Transverse colon (tissue), 4 donors: ENCODE measurements around the gene CSRNP2. TPM values are rescaled to one million over a fixed set of nuclear protein-coding genes. Genes with fewer than 3 reads are reported as not detected.

ENCODE experiments used
- DNase-seq: peaks from one replicate; pipeline ENCODE4 v3.0.0-alpha.2; 2019
- H3K27ac ChIP-seq, 4 donors: fragments of 200-600 bp; sonication (generic); 2 replicates each; pipeline ENCODE4 v1.5.1; 2016 to 2018; ENCODE audit warnings: inconsistent platforms in 4 of 4
- H3K27me3 ChIP-seq: fragments of 200-600 bp; sonication (generic); 2 replicates; pipeline ENCODE4 v1.5.1; 2017; ENCODE audit warnings: inconsistent platforms
- H3K36me3 ChIP-seq, 4 donors: fragments of 200-600 bp; sonication (generic); 2 replicates each; pipeline ENCODE4 v1.5.1; 2017 to 2019; ENCODE audit warnings: inconsistent platforms in 4 of 4
- H3K4me1 ChIP-seq, 4 donors: fragments of 200-600 bp; sonication (generic); 2 replicates each; pipeline ENCODE4 v1.5.1; 2017 to 2020; ENCODE audit warnings: inconsistent platforms in 4 of 4
- H3K4me3 ChIP-seq, 4 donors: fragments of 200-600 bp; sonication (generic); 1 replicate in 1 of 4; 2 replicates in 3 of 4; pipeline versions ENCODE4 v1.5.1 to v1.6.1; 2017 to 2019; ENCODE audit warnings: inconsistent platforms in 4 of 4
- H3K9me3 ChIP-seq, 2 donors: fragments of 200-600 bp; sonication (generic); 2 replicates each; pipeline ENCODE4 v1.5.1; 2017 to 2019; ENCODE audit warnings: inconsistent platforms in 2 of 2
- EP300 ChIP-seq: sonication (generic); formaldehyde crosslinking; IDR thresholded peaks from one replicate; pipeline ENCODE4 v1.6.1; 2017; ENCODE audit warnings: antibody characterized with exemption, low read depth
- POLR2A ChIP-seq: fragments of 450-650 bp; IDR thresholded peaks from one replicate; pipeline ENCODE4 v1.6.1; 2016; ENCODE audit warnings: antibody characterized with exemption, mild to moderate bottlenecking, moderate library complexity
- POLR2AphosphoS5 ChIP-seq, 3 donors: sonication (generic); formaldehyde crosslinking; IDR thresholded peaks; one replicate each; pipeline ENCODE4 v1.6.1; 2016; ENCODE audit warnings: antibody characterized with exemption in 3 of 3
- WGBS, 2 donors: methylation state at CpG; one replicate each; pipeline ENCODE4 v1.1.5; 2018; ENCODE audit warnings: low coverage in 1 of 2; 5-methylcytosine and 5-hydroxymethylcytosine counted together
- in situ Hi-C, 4 donors: fragments of 200-750 bp; cut with MboI; loops; one replicate each; pipeline versions ENCODE4 v1.15.0 to v1.15.1; 2017; ENCODE audit warnings: low sequenced_read_pairs in 3 of 4, low pct_ligation_motif_present in 1 of 4, low pct_unique_long_range_greater_than_20kb in 1 of 4
- intact Hi-C: fragments of 100-400 bp; cut with DNase I; formaldehyde crosslinking; loops from one replicate; pipeline ENCODE4 v1.15.1; 2023; ENCODE audit warnings: low total_unique reads
- total RNA-seq, 4 donors: library from RNA; depleted of rRNA; stranded (reverse); fragments of >200 nt; gene quantifications; one replicate each; pipeline ENCODE4 v1.1.0, GENCODE V29; 2016
- TF ChIP-seq, protein P1 (sequence below), 5 experiments: fragments of 200-600 bp in 3 of 5; fragments of 450-650 bp in 2 of 5; sonication (generic) in 3 of 5; IDR thresholded peaks; 1 replicate in 2 of 5; 2 replicates in 3 of 5; pipeline ENCODE4 v1.5.1; 2016 to 2017; ENCODE audit warnings: antibody characterized with exemption in 5 of 5, inconsistent platforms in 3 of 5, mild to moderate bottlenecking in 2 of 5, moderate library complexity in 1 of 5

Gene CSRNP2
- total RNA-seq, 4 donors from 2014 or later = 14.3 to 69.6 (median 25.5) TPM

DNA sequence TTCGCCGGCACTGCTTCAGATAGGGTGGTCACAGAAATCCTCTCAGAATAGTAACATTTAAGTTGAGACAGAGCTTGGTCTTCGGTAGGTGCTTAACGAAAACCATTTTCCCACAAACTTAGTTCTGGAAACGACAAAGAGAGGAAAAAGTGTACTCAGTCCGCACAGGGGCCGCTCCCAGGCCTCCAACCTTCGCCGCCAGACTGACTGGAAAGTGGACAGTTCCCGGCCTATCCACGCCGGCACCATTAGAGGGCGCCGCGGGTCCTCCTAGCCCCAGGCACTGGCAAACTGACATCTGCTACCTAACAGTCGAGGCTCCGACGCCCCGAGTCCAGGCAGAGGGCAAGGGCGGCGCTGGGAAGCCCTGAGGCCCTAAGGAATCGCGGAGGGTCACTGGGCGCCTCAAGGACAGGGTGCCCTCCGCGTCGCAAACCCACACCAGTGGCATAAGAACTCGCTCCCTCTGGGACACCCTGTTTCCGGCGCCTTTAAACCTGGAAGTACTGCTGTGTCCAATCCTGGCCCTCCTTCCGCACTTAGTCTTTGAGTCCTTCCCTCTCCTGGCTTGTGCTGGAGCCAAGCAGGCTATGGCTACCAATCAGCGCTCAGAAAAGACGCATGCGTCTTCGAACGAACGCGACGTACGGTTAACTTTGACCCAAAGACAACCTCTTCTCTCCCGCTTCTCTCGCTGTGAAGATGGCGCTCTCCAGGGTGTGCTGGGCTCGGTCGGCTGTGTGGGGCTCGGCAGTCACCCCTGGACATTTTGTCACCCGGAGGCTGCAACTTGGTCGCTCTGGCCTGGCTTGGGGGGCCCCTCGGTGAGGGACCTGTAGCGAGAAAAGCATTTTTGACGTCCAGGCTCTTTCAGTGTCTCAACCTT is 35.5 kb downstream of the CSRNP2 start, which contains the start of gene LETMD1:
LETMD1 (plus strand) TSS at position 673 of the 886 bp plus-strand sequence; CDS start at position 703, 30 bp downstream.
- Histone ChIP-seq H3K9me3 (no peaks in the 10 kb centered on the region), H3K36me3 (peaks cover 0 to 9% (median 4%) of the 10 kb centered on the region in 4 donors), H3K27ac (peak within 1 kb of the TSS; percentile 90 to 99 (median 94)), H3K4me1 (peaks cover 10 to 25% (median 19%) of the 10 kb centered on the region in 4 donors), H3K4me3 (peak within 1 kb of the TSS; percentile 62 to 96 (median 80)), H3K27me3 (no peaks in the 10 kb centered on the region)
- in situ Hi-C loops = no loop called here
- 5 to 29% methylated on average over 4 to 51 of the region's 51 CpGs for WGBS, 2 donors
- no peak for TF ChIP-seq EP300
- TF ChIP-seq POLR2AphosphoS5 (IDR thresholded peaks at IDR 0.05) = peak; percentile 81 to 96 (median 94)
- peak; percentile 93 for TF ChIP-seq POLR2A
- TF ChIP-seq, protein P1, sequence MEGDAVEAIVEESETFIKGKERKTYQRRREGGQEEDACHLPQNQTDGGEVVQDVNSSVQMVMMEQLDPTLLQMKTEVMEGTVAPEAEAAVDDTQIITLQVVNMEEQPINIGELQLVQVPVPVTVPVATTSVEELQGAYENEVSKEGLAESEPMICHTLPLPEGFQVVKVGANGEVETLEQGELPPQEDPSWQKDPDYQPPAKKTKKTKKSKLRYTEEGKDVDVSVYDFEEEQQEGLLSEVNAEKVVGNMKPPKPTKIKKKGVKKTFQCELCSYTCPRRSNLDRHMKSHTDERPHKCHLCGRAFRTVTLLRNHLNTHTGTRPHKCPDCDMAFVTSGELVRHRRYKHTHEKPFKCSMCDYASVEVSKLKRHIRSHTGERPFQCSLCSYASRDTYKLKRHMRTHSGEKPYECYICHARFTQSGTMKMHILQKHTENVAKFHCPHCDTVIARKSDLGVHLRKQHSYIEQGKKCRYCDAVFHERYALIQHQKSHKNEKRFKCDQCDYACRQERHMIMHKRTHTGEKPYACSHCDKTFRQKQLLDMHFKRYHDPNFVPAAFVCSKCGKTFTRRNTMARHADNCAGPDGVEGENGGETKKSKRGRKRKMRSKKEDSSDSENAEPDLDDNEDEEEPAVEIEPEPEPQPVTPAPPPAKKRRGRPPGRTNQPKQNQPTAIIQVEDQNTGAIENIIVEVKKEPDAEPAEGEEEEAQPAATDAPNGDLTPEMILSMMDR (IDR thresholded peaks at IDR 0.05) = peak; percentile 84 to 94 (median 92)
- DNase-seq = peak; percentile 95
- intact Hi-C loops = no loop called here

DNA sequence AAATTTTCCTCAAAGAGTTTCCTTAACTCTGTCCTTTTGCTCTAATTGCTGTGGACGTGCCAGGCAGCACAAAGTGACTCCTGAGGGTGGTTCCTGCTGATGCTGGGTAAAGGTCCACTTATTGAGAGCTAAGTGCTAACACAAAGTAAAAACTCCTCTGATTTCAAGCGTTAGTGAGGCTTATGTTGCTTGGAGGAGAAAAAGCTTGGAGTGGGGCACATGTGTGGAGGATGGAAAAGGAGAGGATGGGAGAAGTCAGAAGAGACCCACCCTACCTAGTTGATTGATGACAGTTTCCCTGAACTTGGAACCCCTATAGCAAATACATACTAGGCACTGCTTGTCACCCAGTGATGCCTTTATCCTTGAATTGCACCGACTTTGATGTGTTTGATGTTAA is 47.1 kb downstream of the CSRNP2 start:
- 38 to 49% methylated on average over 2 to 3 of the region's 3 CpGs for WGBS, 2 donors
- no peak for DNase-seq
- Histone ChIP-seq H3K4me3 (no peak overlapping the region), H3K36me3 (no peaks in the 10 kb centered on the region), H3K27ac (no peak overlapping the region), H3K9me3 (no peaks in the 10 kb centered on the region), H3K4me1 (no peaks in the 10 kb centered on the region), H3K27me3 (no peaks in the 10 kb centered on the region)
- in situ Hi-C loops (no loop called here), intact Hi-C loops (no loop called here)
- TF ChIP-seq, protein P1 (IDR thresholded peaks at IDR 0.05) = no peak
- no peak for TF ChIP-seq POLR2A
- TF ChIP-seq POLR2AphosphoS5 (IDR thresholded peaks at IDR 0.05) = no peak
- no peak for TF ChIP-seq EP300

- H3K9me3 ChIP-seq = no peaks in the 10 kb centered on the region
- no peaks in the 10 kb centered on the region for H3K36me3 ChIP-seq
- TF ChIP-seq, protein P1 (IDR thresholded peaks at IDR 0.05) = no peak
- TF ChIP-seq POLR2A (no peak), POLR2AphosphoS5 (IDR thresholded peaks at IDR 0.05) (no peak), EP300 (no peak)
- 87 to 97% methylated on average over 3 to 4 of the region's 4 CpGs for WGBS, 2 donors
- H3K27me3 ChIP-seq = no peaks in the 10 kb centered on the region
- in situ Hi-C loops = no loop called here
- H3K27ac ChIP-seq = no peak overlapping the region
- H3K4me3 ChIP-seq = no peak overlapping the region
- no peak for DNase-seq
- peaks cover 0 to 4% (median 0%) of the 10 kb centered on the region in 4 donors for H3K4me1 ChIP-seq
- intact Hi-C loops = no loop called here
Measured at GRCh38 chr12:51033457-51034089, 49.8 kb downstream of the CSRNP2 start.

DNA sequence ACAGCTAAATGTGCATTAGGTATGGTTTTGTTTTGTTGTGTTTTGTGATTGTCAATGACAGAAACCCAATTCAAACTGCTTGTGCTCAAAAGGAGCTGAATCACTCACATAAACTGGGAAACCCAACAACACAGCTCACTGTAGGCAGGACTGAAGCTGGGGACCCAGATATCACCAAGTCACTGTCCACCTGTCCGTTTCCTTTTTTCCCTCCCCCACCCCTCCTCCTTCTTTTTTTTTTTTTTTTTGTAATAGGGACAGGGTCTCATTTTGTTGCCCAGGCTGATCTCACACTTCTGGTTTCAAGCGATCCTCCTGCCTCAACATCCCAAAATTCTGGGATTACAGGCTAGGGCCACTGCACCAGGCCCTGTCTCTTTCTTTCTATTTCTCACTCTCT is 50.3 kb downstream of the CSRNP2 start:
- TF ChIP-seq POLR2AphosphoS5 (IDR thresholded peaks at IDR 0.05) (no peak), EP300 (no peak), POLR2A (no peak)
- H3K4me3 ChIP-seq = no peak overlapping the region
- no peak overlapping the region for H3K27ac ChIP-seq
- 90 to 94% methylated on average over 2 of the region's 2 CpGs for WGBS, 2 donors
- intact Hi-C loops (no loop called here), in situ Hi-C loops (no loop called here)
- peaks cover 0 to 9% (median 1%) of the 10 kb centered on the region in 4 donors for H3K4me1 ChIP-seq
- no peaks in the 10 kb centered on the region for H3K36me3 ChIP-seq
- DNase-seq = no peak
- no peaks in the 10 kb centered on the region for H3K27me3 ChIP-seq
- H3K9me3 ChIP-seq = no peaks in the 10 kb centered on the region
